GM12872 (cell line): ENCODE data around the gene RNPEPL1.

ENCODE experiments used
- CTCF ChIP-seq: IDR thresholded peaks from 3 replicates; pipeline ENCODE4 v1.5.1; 2011; ENCODE audit warnings: low read depth, mild to moderate bottlenecking, low read length, moderate library complexity; ENCODE audit not compliant: insufficient read depth

Gene RNPEPL1

GRCh38 chr2:240523451-240524281 lies 44.6 kb upstream of the RNPEPL1 start:
- TF ChIP-seq CTCF = no peak

- TF ChIP-seq CTCF = no peak
Observed at GRCh38 chr2:240524963-240525718, 43.1 kb upstream of the RNPEPL1 start.

- no peak for TF ChIP-seq CTCF
Observed at GRCh38 chr2:240525802-240526201, 42.5 kb upstream of the RNPEPL1 start.

- TF ChIP-seq CTCF = no peak
Observed at GRCh38 chr2:240526521-240526920, 41.8 kb upstream of the RNPEPL1 start.

- TF ChIP-seq CTCF = no peak
Observed at GRCh38 chr2:240527153-240527750, 41.0 kb upstream of the RNPEPL1 start.

GRCh38 chr2:240528406-240529040 lies 39.8 kb upstream of the RNPEPL1 start:
- no peak for TF ChIP-seq CTCF
